ENCODE data around the gene MAPK1. TPM values are rescaled to one million over a fixed set of nuclear protein-coding genes. Genes with fewer than 3 reads are reported as not detected.

MAPK1 gene
- total RNA-seq, 1 experiment from 2014 or later: 87.4 TPM

DNA sequence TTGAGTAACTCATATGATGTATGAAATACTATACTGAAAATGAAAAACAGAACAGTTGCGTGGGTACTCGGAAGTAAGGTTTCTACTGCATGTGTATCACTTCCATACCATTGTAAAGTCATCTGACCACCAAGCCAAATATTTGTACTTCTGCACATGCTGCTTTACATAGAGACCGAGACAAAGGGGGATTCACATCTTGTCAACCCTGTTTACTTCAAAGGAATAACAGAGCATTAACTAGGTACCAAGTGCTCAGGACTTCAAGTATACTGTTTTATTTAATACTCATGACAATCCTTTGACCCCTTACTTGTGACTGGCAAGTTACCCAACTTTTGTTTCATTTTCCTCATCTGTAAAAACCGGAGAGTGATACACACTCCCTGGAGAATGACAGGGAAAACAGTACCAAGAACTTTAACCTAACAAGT, 9.9 kb downstream of the MAPK1 start (continued):
- TF ChIP-seq, protein P1, sequence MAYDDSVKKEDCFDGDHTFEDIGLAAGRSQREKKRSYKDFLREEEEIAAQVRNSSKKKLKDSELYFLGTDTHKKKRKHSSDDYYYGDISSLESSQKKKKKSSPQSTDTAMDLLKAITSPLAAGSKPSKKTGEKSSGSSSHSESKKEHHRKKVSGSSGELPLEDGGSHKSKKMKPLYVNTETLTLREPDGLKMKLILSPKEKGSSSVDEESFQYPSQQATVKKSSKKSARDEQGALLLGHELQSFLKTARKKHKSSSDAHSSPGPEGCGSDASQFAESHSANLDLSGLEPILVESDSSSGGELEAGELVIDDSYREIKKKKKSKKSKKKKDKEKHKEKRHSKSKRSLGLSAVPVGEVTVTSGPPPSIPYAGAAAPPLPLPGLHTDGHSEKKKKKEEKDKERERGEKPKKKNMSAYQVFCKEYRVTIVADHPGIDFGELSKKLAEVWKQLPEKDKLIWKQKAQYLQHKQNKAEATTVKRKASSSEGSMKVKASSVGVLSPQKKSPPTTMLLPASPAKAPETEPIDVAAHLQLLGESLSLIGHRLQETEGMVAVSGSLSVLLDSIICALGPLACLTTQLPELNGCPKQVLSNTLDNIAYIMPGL (CRISPR knock-in tag; IDR thresholded peaks at IDR 0.05): no peak
- TF ChIP-seq FOXP1 (CRISPR knock-in tag; IDR thresholded peaks at IDR 0.05; ENCODE audit: borderline replicate concordance): no peak
- TF ChIP-seq, protein P2, sequence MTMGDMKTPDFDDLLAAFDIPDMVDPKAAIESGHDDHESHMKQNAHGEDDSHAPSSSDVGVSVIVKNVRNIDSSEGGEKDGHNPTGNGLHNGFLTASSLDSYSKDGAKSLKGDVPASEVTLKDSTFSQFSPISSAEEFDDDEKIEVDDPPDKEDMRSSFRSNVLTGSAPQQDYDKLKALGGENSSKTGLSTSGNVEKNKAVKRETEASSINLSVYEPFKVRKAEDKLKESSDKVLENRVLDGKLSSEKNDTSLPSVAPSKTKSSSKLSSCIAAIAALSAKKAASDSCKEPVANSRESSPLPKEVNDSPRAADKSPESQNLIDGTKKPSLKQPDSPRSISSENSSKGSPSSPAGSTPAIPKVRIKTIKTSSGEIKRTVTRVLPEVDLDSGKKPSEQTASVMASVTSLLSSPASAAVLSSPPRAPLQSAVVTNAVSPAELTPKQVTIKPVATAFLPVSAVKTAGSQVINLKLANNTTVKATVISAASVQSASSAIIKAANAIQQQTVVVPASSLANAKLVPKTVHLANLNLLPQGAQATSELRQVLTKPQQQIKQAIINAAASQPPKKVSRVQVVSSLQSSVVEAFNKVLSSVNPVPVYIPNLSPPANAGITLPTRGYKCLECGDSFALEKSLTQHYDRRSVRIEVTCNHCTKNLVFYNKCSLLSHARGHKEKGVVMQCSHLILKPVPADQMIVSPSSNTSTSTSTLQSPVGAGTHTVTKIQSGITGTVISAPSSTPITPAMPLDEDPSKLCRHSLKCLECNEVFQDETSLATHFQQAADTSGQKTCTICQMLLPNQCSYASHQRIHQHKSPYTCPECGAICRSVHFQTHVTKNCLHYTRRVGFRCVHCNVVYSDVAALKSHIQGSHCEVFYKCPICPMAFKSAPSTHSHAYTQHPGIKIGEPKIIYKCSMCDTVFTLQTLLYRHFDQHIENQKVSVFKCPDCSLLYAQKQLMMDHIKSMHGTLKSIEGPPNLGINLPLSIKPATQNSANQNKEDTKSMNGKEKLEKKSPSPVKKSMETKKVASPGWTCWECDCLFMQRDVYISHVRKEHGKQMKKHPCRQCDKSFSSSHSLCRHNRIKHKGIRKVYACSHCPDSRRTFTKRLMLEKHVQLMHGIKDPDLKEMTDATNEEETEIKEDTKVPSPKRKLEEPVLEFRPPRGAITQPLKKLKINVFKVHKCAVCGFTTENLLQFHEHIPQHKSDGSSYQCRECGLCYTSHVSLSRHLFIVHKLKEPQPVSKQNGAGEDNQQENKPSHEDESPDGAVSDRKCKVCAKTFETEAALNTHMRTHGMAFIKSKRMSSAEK (CRISPR knock-in tag; IDR thresholded peaks at IDR 0.05; ENCODE audit: borderline replicate concordance): no peak

DNA sequence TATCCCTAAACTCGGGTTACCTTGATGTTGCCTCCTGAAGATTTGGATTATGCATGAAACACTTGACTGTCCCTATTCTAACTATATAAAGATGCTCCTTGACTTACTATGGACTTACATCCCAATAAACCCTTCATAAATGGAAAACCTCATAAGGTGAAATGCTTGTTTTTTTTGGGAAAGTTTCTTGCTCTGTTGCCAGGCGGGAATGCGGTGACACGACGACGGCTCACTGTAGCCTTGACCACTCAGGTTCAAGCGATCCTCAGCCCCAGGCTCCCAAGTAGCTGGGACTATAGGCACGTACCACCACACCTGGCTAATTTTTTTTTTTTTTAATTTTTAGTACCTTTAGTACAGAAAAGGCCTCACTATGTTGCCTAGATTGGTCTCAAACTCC, 10.6 kb downstream of the MAPK1 start:
- H3K36me3 Mint-ChIP-seq: peaks cover 7% of the 10 kb centered on the region; the same call in 1 of the 2 replicates
- ChIA-PET CTCF (interaction anchor here (1.8 kb wide), 1 partner anchor 81 kb away, joined by 8 read pairs; no protein-coding TSS in a partner anchor), POLR2A (interaction anchor here (0.6 kb wide), 1 partner anchor 13 kb away, joined by 3 read pairs; no protein-coding TSS in a partner anchor)
- no peaks in the 10 kb centered on the region for H3K27me3 Mint-ChIP-seq (ENCODE audit: low read depth)
- no peaks in the 10 kb centered on the region for H3K9me3 Mint-ChIP-seq
- H3K4me1 Mint-ChIP-seq: peaks cover 44% of the 10 kb centered on the region
- DNase-seq (ENCODE audit: low spot score) (no peak), ATAC-seq (no peak)
- no peak overlapping the region for H3K27ac Mint-ChIP-seq
- no peak overlapping the region for H3K4me3 Mint-ChIP-seq
- TF ChIP-seq SMAD4 (CRISPR knock-in tag; IDR thresholded peaks at IDR 0.05): no peak
- TF ChIP-seq ZNF671 (CRISPR knock-in tag; IDR thresholded peaks at IDR 0.05): no peak
- TF ChIP-seq, protein P3, sequence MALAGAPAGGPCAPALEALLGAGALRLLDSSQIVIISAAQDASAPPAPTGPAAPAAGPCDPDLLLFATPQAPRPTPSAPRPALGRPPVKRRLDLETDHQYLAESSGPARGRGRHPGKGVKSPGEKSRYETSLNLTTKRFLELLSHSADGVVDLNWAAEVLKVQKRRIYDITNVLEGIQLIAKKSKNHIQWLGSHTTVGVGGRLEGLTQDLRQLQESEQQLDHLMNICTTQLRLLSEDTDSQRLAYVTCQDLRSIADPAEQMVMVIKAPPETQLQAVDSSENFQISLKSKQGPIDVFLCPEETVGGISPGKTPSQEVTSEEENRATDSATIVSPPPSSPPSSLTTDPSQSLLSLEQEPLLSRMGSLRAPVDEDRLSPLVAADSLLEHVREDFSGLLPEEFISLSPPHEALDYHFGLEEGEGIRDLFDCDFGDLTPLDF (CRISPR knock-in tag; IDR thresholded peaks at IDR 0.05): no peak
- no peak for TF ChIP-seq KAT7 (CRISPR knock-in tag; IDR thresholded peaks at IDR 0.05; ENCODE audit: borderline replicate concordance)
- TF ChIP-seq, protein P4, sequence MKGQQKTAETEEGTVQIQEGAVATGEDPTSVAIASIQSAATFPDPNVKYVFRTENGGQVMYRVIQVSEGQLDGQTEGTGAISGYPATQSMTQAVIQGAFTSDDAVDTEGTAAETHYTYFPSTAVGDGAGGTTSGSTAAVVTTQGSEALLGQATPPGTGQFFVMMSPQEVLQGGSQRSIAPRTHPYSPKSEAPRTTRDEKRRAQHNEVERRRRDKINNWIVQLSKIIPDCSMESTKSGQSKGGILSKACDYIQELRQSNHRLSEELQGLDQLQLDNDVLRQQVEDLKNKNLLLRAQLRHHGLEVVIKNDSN (CRISPR knock-in tag; IDR thresholded peaks at IDR 0.05): no peak
- TF ChIP-seq, protein P5, sequence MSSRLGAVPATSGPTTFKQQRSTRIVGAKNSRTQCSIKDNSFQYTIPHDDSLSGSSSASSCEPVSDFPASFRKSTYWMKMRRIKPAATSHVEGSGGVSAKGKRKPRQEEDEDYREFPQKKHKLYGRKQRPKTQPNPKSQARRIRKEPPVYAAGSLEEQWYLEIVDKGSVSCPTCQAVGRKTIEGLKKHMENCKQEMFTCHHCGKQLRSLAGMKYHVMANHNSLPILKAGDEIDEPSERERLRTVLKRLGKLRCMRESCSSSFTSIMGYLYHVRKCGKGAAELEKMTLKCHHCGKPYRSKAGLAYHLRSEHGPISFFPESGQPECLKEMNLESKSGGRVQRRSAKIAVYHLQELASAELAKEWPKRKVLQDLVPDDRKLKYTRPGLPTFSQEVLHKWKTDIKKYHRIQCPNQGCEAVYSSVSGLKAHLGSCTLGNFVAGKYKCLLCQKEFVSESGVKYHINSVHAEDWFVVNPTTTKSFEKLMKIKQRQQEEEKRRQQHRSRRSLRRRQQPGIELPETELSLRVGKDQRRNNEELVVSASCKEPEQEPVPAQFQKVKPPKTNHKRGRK (CRISPR knock-in tag; IDR thresholded peaks at IDR 0.05; ENCODE audit: borderline replicate concordance): no peak
- no peak for TF ChIP-seq CREB1 (CRISPR knock-in tag; IDR thresholded peaks at IDR 0.05)
- no peak for TF ChIP-seq GTF2I (CRISPR knock-in tag; conservative IDR thresholded peaks at IDR 0.05)
- TF ChIP-seq GABPB1 (CRISPR knock-in tag; IDR thresholded peaks at IDR 0.05): no peak
- no peak for TF ChIP-seq TP53 (CRISPR knock-in tag; IDR thresholded peaks at IDR 0.05)
- TF ChIP-seq SOX15 (CRISPR knock-in tag; IDR thresholded peaks at IDR 0.05): no peak
- TF ChIP-seq PRRX2 (CRISPR knock-in tag; IDR thresholded peaks at IDR 0.05): no peak
- TF ChIP-seq, protein P6, sequence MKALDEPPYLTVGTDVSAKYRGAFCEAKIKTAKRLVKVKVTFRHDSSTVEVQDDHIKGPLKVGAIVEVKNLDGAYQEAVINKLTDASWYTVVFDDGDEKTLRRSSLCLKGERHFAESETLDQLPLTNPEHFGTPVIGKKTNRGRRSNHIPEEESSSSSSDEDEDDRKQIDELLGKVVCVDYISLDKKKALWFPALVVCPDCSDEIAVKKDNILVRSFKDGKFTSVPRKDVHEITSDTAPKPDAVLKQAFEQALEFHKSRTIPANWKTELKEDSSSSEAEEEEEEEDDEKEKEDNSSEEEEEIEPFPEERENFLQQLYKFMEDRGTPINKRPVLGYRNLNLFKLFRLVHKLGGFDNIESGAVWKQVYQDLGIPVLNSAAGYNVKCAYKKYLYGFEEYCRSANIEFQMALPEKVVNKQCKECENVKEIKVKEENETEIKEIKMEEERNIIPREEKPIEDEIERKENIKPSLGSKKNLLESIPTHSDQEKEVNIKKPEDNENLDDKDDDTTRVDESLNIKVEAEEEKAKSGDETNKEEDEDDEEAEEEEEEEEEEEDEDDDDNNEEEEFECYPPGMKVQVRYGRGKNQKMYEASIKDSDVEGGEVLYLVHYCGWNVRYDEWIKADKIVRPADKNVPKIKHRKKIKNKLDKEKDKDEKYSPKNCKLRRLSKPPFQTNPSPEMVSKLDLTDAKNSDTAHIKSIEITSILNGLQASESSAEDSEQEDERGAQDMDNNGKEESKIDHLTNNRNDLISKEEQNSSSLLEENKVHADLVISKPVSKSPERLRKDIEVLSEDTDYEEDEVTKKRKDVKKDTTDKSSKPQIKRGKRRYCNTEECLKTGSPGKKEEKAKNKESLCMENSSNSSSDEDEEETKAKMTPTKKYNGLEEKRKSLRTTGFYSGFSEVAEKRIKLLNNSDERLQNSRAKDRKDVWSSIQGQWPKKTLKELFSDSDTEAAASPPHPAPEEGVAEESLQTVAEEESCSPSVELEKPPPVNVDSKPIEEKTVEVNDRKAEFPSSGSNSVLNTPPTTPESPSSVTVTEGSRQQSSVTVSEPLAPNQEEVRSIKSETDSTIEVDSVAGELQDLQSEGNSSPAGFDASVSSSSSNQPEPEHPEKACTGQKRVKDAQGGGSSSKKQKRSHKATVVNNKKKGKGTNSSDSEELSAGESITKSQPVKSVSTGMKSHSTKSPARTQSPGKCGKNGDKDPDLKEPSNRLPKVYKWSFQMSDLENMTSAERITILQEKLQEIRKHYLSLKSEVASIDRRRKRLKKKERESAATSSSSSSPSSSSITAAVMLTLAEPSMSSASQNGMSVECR (CRISPR knock-in tag; IDR thresholded peaks at IDR 0.05; ENCODE audit: borderline replicate concordance): no peak
- TF ChIP-seq, protein P7, sequence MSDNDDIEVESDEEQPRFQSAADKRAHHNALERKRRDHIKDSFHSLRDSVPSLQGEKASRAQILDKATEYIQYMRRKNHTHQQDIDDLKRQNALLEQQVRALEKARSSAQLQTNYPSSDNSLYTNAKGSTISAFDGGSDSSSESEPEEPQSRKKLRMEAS (CRISPR knock-in tag; IDR thresholded peaks at IDR 0.05): no peak
- TF ChIP-seq ZNF219 (CRISPR knock-in tag; IDR thresholded peaks at IDR 0.05; ENCODE audit: borderline replicate concordance): no peak
- TF ChIP-seq NFE2L1 (CRISPR knock-in tag; IDR thresholded peaks at IDR 0.05): no peak
- no peak for TF ChIP-seq RORB (CRISPR knock-in tag; IDR thresholded peaks at IDR 0.05)
- TF ChIP-seq NFATC4 (CRISPR knock-in tag; IDR thresholded peaks at IDR 0.05): no peak
- TF ChIP-seq, protein P8, sequence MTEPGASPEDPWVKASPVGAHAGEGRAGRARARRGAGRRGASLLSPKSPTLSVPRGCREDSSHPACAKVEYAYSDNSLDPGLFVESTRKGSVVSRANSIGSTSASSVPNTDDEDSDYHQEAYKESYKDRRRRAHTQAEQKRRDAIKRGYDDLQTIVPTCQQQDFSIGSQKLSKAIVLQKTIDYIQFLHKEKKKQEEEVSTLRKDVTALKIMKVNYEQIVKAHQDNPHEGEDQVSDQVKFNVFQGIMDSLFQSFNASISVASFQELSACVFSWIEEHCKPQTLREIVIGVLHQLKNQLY (CRISPR knock-in tag; IDR thresholded peaks at IDR 0.05): no peak
